HepG2 (cell line): ENCODE measurements around the gene RALY. TPM values are rescaled to one million over a fixed set of nuclear protein-coding genes. Genes with fewer than 3 reads are reported as not detected.

Source experiments
- ATAC-seq: fragments of 200-7000 bp; cut with Tn5 transposase; 3 replicates; pipeline ENCODE4 v1.9.1; 2020; ENCODE audit warnings: mild to moderate bottlenecking, moderate library complexity
- BruUV-seq: library from RNA; stranded (reverse); fragments of 400-500 nt; replicated peaks from 2 replicates; lab custom pipeline; 2021; lab: Mats Ljungman, UMichigan
- CTCF ChIA-PET: fragments of 300-600 bp; formaldehyde crosslinking; extraction: SDS; loops from one replicate; lab custom pipeline; 2021; ENCODE audit warnings: low total read pairs, inconsistent platforms, low intra/inter-chr PET ratio; lab: Yijun Ruan, JAX
- POLR2A ChIA-PET: fragments of 350-600 bp; sonication (Branson Sonifier 250); formaldehyde crosslinking; loops from one replicate; lab custom pipeline; 2020; ENCODE audit warnings: antibody characterized with exemption, inconsistent platforms; lab: Yijun Ruan, JAX
- DNase-seq: peaks from one replicate; pipeline ENCODE4 v3.0.0-alpha.2; 2015; ENCODE audit warnings: low spot score
- FAIRE-seq: peaks from 3 replicates; lab custom pipeline; 2011; peaks lifted over from hg19 to GRCh38; lab: Jason Lieb, UNC
- H2AFZ ChIP-seq: one replicate; pipeline ENCODE4 v1.6.1; 2011; ENCODE audit warnings: low read length, inconsistent platforms
- H3K27ac ChIP-seq: fragments of 300-600 bp; 3 replicates; pipeline ENCODE4 v1.8.0; 2011; ENCODE audit warnings: mixed run types, mild to moderate bottlenecking, mixed read lengths, low read length, inconsistent platforms; ENCODE audit not compliant: insufficient read depth; ENCODE audit errors: extremely low read length
- H3K27me3 ChIP-seq, 2 experiments: fragments of 200-600 bp in 1 of 2; 2 replicates in 1 of 2; 3 replicates in 1 of 2; pipeline versions ENCODE4 v1.6.0 to v1.8.0; 2011; ENCODE audit warnings: low read length in 2 of 2, mild to moderate bottlenecking in 2 of 2, moderate library complexity in 2 of 2, inconsistent platforms in 1 of 2; ENCODE audit not compliant: insufficient read depth in 2 of 2, control insufficient read depth in 1 of 2
- H3K36me3 ChIP-seq, 2 experiments: fragments of 200-600 bp in 1 of 2; replicated peaks in 1 of 2; 2 replicates in 1 of 2; 3 replicates in 1 of 2; pipeline versions ENCODE4 v1.5.1 to v1.8.0; 2011; ENCODE audit warnings: low read length in 2 of 2, inconsistent platforms in 1 of 2; ENCODE audit not compliant: insufficient read depth in 2 of 2, control insufficient read depth in 1 of 2
- H3K4me1 ChIP-seq: 2 replicates; pipeline ENCODE4 v1.5.1; 2012; ENCODE audit warnings: low read length, inconsistent platforms; ENCODE audit not compliant: insufficient read depth
- H3K4me2 ChIP-seq: 2 replicates; pipeline ENCODE4 v1.6.0; 2011; ENCODE audit warnings: low read depth, low read length, inconsistent platforms
- H3K4me3 ChIP-seq, 3 experiments: fragments of 200-600 bp in 1 of 3; sonication (generic), shearing (Covaris generic) in 1 of 3; replicated peaks in 1 of 3; 2 replicates each; pipeline ENCODE4 v1.5.1; 2011 to 2016; ENCODE audit warnings: low read length in 3 of 3, inconsistent platforms in 2 of 3, low read depth in 2 of 3, mild to moderate bottlenecking in 2 of 3, control low read depth in 1 of 3, mixed read lengths in 1 of 3; ENCODE audit not compliant: insufficient read depth in 1 of 3
- H3K79me2 ChIP-seq: one replicate; pipeline ENCODE4 v1.6.1; 2011; ENCODE audit warnings: low read length, inconsistent platforms; ENCODE audit not compliant: insufficient read depth
- H3K9ac ChIP-seq: 2 replicates; pipeline ENCODE4 v1.6.0; 2011; ENCODE audit warnings: mild to moderate bottlenecking, low read depth, low read length, inconsistent platforms; ENCODE audit not compliant: insufficient read depth
- H3K9me3 ChIP-seq: 2 replicates; pipeline ENCODE4 v1.5.1; 2012; ENCODE audit warnings: mild to moderate bottlenecking, low read length
- H4K20me1 ChIP-seq: 2 replicates; pipeline ENCODE4 v1.6.0; 2011; ENCODE audit warnings: inconsistent platforms, mild to moderate bottlenecking, low read length, moderate library complexity; ENCODE audit not compliant: insufficient read depth
- MBNL3 ChIP-seq: fragments of 250-450 bp; sonication (Bioruptor Pico); conservative IDR thresholded peaks from 2 replicates; pipeline ENCODE4 v1.8.0; 2022; ENCODE audit warnings: mild to moderate bottlenecking, inconsistent platforms
- SKI ChIP-seq: fragments of 450-650 bp; IDR thresholded peaks from one replicate; pipeline ENCODE4 v1.6.1; 2018; ENCODE audit warnings: mild to moderate bottlenecking; ENCODE audit not compliant: partially characterized antibody
- ZNF260 ChIP-seq: sonication (generic); formaldehyde crosslinking; IDR thresholded peaks from 2 replicates; pipeline ENCODE4 v1.4.0; 2020; ENCODE audit warnings: missing genetic modification reagents, low read depth, mild to moderate bottlenecking, borderline replicate concordance
- ZNF605 ChIP-seq: sonication (generic); formaldehyde crosslinking; IDR thresholded peaks from 2 replicates; pipeline ENCODE4 v1.8.0; 2022; ENCODE audit warnings: mild to moderate bottlenecking, missing genetic modification reagents
- ZNF674 ChIP-seq: sonication (generic); formaldehyde crosslinking; IDR thresholded peaks from 2 replicates; pipeline ENCODE4 v1.5.0; 2020; ENCODE audit warnings: low read depth, mild to moderate bottlenecking, missing genetic modification reagents
- ZSCAN21 ChIP-seq: sonication (generic); formaldehyde crosslinking; IDR thresholded peaks from 2 replicates; pipeline ENCODE4 v1.8.0; 2022; ENCODE audit warnings: mild to moderate bottlenecking, missing genetic modification reagents, moderate library complexity, borderline replicate concordance
- WGBS: methylation state at CpG from one replicate; pipeline ENCODE4 v1.1.6; 2017; ENCODE audit warnings: low lambda C conversion rate; 5-methylcytosine and 5-hydroxymethylcytosine counted together
- in situ Hi-C: cut with HindIII; loops from 2 replicates; pipeline ENCODE4 v1.10.0; 2017; ENCODE audit warnings: low pct_unique_long_range_greater_than_20kb; ENCODE audit not compliant: extremely low pct_ligation_motif_present
- intact Hi-C: fragments of 100-400 bp; cut with micrococcal nuclease; formaldehyde crosslinking; loops from one replicate; pipeline ENCODE4 v1.10.0; 2022; ENCODE audit not compliant: unreplicated experiment
- polyA plus RNA-seq, 8 experiments: library from polyadenylated mRNA; depleted of rRNA in 3 of 8; stranded (reverse) in 7 of 8; unstranded in 1 of 8; fragments of >200 nt; fragmentation: Illumina TruSeq in 4 of 8; extraction: Trizol in 4 of 8; gene quantifications; 2 replicates each; pipeline versions ENCODE4 v1.2.1 to v1.2.3, GENCODE V29; 2011 to 2016; ENCODE audit warnings: low read depth in 4 of 8, missing spikeins in 1 of 8, mixed read lengths in 1 of 8; ENCODE audit not compliant: insufficient read depth in 1 of 8
- total RNA-seq, 5 experiments: library from RNA; depleted of rRNA; stranded (reverse); fragments of >200 nt; fragmentation: Illumina TruSeq; extraction: Trizol; gene quantifications; 2 replicates each; pipeline ENCODE4 v1.2.3, GENCODE V29; 2016; ENCODE audit warnings: low read depth in 1 of 5
- TF ChIP-seq, protein P1 (sequence below): sonication (generic); formaldehyde crosslinking; IDR thresholded peaks from 2 replicates; pipeline ENCODE4 v1.5.0; 2020; ENCODE audit warnings: mild to moderate bottlenecking, missing genetic modification reagents
- TF ChIP-seq, protein P2 (sequence below): sonication (generic); formaldehyde crosslinking; IDR thresholded peaks from 2 replicates; pipeline ENCODE4 v1.4.0; 2020; ENCODE audit warnings: missing genetic modification reagents

Gene RALY
- total and polyA plus RNA-seq, 2 of the 13 experiments (the other 11 are each of a cell fraction or from before 2014, with no cell fraction given), result 178 to 186 TPM

DNA sequence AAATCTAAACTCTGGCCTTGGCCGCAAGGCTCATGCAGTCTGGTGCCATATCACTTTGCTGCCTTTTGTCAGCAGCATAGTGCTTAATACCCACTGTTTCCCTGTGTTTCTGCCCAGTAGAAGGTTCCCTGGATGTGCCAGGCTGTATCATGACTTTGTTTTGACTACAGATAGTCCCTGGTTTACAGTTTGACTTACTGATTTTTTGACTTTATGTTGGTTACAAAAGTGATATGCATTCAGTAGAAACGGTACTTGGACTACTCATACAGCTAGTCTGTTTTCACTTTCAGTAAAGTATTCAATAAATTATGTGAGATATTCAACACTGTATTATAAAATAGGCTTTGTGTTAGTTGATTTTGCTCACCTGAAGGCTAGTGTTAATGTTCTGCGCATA, 19.0 kb downstream of the RALY start:
- H3K36me3 ChIP-seq, result peaks cover 4 to 9% of the 10 kb centered on the region in 2 experiments; a peak in 1 of 5 replicates
- CTCF ChIA-PET, result no interaction called here
- FAIRE-seq, result no peak
- peaks cover 61% of the 10 kb centered on the region for H4K20me1 ChIP-seq
- BruUV-seq, result no TSS peak
- no peak for ATAC-seq
- WGBS, result 97% methylated on average over 3 of the region's 3 CpGs
- POLR2A ChIA-PET, result interaction anchor here (1.0 to 12.7 kb wide), 2 partner anchors 8 to 19 kb away, joined by 4 to 315 read pairs; partner anchors contain the start of gene RALY
- H3K9ac ChIP-seq, result no peak overlapping the region
- H3K4me1 ChIP-seq, result peaks cover 96% of the 10 kb centered on the region
- no peak overlapping the region for H3K4me2 ChIP-seq
- no peaks in the 10 kb centered on the region for H3K9me3 ChIP-seq
- peak overlapping the region; percentile 0 for H3K27ac ChIP-seq
- TF ChIP-seq, protein P1, sequence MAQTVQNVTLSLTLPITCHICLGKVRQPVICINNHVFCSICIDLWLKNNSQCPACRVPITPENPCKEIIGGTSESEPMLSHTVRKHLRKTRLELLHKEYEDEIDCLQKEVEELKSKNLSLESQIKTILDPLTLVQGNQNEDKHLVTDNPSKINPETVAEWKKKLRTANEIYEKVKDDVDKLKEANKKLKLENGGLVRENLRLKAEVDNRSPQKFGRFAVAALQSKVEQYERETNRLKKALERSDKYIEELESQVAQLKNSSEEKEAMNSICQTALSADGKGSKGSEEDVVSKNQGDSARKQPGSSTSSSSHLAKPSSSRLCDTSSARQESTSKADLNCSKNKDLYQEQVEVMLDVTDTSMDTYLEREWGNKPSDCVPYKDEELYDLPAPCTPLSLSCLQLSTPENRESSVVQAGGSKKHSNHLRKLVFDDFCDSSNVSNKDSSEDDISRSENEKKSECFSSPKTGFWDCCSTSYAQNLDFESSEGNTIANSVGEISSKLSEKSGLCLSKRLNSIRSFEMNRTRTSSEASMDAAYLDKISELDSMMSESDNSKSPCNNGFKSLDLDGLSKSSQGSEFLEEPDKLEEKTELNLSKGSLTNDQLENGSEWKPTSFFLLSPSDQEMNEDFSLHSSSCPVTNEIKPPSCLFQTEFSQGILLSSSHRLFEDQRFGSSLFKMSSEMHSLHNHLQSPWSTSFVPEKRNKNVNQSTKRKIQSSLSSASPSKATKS, result no peak
- TF ChIP-seq, protein P2, sequence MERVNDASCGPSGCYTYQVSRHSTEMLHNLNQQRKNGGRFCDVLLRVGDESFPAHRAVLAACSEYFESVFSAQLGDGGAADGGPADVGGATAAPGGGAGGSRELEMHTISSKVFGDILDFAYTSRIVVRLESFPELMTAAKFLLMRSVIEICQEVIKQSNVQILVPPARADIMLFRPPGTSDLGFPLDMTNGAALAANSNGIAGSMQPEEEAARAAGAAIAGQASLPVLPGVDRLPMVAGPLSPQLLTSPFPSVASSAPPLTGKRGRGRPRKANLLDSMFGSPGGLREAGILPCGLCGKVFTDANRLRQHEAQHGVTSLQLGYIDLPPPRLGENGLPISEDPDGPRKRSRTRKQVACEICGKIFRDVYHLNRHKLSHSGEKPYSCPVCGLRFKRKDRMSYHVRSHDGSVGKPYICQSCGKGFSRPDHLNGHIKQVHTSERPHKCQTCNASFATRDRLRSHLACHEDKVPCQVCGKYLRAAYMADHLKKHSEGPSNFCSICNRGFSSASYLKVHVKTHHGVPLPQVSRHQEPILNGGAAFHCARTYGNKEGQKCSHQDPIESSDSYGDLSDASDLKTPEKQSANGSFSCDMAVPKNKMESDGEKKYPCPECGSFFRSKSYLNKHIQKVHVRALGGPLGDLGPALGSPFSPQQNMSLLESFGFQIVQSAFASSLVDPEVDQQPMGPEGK, result no peak
- TF ChIP-seq ZSCAN21 (CRISPR knock-in tag) (no peak), MBNL3 (CRISPR knock-in tag) (no peak), ZNF674 (CRISPR knock-in tag) (no peak), ZNF605 (CRISPR knock-in tag) (no peak), SKI (no peak), ZNF260 (no peak)
- no peak overlapping the region for H2AFZ ChIP-seq
- intact Hi-C loops, result loop anchor here (1.0 kb wide), 1 partner anchor 36 kb away; no protein-coding TSS in a partner anchor
- H3K79me2 ChIP-seq, result peaks cover 100% of the 10 kb centered on the region
- H3K27me3 ChIP-seq, result no peaks in the 10 kb centered on the region
- no peak for DNase-seq
- no peak overlapping the region for H3K4me3 ChIP-seq
- in situ Hi-C loops, result no loop called here
